GM18868 (cell line): ENCODE measurements around the gene ANKDD1B.

Source experiments
- ATAC-seq: cut with Tn5 transposase; IDR thresholded peaks from one replicate; pipeline ENCODE4 v1.9.1; 2021; ENCODE audit warnings: mild to moderate bottlenecking, moderate library complexity; ENCODE audit not compliant: unreplicated experiment

Gene ANKDD1B

DNA sequence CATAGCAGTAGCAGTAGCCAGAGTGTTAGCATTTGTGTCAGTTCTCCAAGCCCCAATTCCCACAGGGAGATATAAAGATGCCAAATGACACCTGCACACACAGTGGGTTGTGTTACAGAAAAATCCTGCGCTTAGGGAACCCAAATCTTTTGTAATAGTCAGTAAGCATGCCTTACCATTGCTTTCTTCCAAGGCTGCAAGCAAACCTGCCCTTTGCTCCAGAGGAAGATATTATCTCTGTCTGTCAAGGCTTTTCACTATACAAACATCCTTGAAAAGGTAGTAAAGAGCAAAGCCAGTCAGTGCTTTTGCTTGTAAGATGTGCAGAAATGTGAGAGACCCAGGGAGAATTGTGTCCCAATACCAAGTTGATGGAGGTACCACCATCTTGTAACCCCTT lies 2.9 kb downstream of the ANKDD1B start:
- ATAC-seq, result no peak

DNA sequence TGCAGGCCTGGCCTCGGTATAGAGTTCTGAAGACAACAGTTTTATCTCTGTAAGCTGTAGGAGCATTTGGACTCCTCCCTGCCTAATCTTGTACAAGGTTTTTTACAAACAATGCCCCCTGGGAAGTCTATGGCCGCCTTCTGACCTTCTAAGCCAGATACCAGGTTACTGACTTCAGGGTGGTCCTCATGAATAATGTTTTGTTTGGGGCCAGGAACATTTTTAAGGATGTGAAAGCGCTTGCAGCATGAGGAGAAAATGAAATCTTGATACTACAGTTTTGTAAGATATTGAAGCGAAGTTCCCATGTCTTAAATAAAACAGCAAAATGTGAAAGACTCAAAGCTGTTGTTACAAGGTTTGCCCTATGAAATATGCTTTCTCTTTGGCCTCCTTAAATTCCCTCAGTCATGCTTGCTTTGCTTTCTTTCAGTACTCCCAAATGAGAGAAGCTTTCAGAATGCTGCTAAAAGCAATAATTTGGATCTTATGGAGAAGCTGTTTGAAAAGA lies 5.2 kb downstream of the ANKDD1B start:
- ATAC-seq, result no peak

DNA sequence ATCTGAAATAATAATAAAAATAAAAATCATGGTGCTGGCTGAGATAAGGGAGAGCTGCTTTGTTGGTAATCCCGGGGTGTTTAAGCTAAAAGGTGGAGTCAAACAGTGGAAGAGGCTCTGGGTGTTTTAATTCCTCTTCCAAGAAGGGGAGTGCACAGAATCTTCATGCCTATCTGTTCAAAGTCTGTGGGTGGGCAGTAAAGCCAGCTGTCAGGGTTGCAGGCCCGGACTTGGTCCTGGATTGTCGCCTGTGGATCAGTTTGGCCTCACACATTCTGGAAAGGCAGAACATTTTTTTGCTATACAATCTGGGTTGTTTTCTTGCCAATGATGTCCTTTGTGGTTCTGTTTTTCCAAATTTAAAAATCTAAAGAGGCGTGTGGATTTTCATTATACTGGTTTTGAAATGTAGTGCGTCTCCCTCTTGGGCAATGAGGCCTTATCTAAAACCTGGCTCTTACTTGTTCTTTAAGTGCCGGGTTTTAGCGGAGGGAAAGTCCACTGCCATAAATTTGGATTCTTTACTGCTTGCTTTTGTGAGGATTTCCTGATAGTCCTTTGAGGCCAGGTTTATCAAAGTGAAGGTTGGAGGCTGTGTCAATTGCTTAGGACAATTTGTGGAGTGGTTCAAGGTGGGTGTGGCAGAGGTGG lies 5.8 kb downstream of the ANKDD1B start:
- no peak for ATAC-seq

DNA sequence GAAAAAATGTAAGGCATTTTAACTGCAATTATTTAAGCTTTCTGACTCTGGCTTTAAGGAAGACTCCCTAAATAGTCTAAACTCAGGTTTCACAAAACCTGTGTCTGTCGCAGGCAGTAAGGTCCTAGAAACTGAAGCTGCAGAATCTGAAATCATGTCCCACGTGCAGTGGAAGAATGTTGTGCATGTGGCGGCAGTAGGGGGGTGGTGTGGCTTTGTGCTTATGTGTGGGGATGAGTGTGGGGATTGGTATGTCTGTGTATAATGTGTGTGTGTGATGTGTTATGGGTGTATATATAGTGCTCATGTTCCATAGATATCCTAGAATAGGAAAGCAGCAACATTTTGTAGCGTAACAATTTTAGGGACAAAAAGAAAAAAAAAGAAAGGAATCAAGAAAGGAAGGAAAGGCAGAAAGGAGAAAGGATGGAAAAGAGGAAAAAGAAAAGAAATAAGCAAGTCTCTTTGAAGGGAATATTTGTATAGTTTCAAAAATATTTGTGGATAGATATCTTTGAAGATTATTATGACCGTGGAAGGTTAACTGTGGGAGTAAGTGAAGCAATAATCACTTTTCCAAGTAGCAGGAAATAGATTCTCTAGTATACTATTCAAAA lies 6.6 kb downstream of the ANKDD1B start:
- no peak for ATAC-seq

DNA sequence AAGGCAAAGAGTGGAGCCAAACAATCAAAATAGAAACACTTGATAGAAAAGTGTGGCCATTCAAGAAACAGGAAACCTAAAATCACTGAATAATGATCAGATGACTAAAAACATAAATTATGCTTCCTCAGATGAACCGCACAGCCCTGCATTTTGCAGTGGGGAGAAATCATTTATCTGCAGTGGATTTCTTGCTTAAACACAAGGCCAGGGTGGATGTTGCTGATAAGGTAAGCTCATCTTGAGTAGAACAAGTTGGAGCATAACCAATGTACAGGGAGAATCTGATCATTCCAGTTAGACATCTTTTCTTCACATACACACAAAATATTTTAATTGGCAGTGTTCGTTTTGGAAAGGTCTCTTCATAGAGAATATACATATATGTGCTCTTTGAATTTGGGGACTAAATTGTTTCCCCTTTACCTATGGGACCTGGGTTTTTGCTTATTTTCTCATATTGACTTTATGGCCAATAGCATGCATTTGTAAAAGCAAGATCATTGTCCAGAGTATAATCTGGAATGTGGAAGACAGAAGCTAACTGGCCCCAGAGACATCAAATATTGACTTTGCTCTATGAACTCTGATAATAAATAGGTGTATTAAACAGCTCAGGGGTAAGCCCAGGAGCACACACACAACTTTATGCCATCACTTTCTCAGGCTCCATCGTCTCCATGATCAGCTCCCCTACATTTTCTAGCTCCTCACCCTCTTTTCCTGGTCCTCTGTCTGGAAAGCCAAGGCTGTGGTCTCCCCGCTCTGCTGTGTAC lies 9.1 kb downstream of the ANKDD1B start:
- no peak for ATAC-seq

DNA sequence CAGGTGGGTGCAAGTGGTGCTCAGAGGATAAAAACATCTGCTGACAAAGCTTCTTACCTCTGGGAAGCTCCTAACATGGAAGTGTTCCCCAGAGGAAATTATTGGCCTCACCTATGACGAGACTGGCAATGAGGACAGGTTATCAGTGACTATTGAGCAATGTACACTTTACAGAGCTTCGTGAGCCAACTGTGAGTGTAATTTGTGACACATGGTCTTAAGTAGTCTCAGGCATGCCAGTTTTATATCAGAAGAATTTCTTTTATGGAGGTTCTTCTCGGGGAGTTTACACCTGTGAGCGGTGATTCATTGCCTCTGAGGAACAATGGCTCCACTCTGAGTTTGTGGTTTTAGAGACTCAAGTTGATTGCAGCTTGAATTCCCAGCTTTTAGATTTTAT lies 11.3 kb downstream of the ANKDD1B start:
- no peak for ATAC-seq

DNA sequence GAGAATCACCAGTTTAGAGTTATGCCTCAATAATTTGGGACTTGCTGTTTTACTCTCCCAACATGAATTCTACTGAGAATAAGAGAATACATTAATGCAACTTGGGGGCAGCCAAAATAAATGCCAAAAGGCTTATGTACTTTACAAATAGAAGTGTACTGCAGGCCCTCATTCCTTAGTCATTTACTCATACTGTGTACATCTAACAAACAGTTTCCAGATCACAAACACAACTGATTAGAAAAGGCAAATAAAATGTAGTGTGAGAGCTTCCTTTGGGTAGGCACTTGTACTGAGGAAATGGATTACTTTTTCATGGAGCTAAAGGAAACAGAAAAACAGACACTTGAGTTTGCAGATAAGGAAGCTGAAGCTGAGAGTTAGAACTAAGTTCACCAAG lies 12.6 kb downstream of the ANKDD1B start:
- no peak for ATAC-seq

DNA sequence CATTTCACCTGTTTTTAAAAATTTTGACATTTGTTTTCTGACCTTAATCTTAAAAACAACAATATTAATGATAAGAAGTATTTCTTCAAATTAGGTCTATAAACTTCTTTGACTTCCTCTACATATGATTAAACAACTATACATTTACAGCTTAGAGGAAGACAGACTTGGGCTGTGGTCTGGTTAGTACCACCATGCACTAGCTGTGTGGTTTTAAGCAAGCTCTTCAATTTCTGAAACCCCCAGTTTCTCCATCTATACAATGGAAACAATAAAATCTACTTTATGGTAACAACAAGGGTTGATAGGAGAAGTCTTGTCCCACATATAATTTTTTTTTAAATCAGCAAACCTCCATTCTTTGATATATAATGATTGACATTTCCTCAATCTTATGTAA lies 15.7 kb downstream of the ANKDD1B start:
- no peak for ATAC-seq

DNA sequence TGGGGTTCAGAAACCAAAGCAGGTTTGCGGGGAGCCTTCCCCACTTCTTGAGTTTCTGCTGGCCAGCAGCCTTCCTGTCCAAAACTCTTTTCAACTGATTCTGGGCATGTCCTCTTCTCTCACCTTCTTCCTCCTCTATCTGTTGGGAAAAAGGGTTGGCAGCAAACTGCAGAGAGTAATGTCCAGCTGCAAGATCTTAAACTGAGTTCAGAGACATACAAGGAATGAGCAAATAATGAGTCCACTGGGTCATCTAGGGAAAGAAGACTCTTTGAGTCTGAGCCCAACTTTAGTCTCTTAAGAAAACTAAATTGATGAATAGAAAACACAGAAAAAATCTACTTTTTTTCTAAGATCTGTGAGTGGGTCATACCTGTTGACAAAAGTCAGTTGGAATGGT lies 16.5 kb downstream of the ANKDD1B start:
- ATAC-seq, result no peak

DNA sequence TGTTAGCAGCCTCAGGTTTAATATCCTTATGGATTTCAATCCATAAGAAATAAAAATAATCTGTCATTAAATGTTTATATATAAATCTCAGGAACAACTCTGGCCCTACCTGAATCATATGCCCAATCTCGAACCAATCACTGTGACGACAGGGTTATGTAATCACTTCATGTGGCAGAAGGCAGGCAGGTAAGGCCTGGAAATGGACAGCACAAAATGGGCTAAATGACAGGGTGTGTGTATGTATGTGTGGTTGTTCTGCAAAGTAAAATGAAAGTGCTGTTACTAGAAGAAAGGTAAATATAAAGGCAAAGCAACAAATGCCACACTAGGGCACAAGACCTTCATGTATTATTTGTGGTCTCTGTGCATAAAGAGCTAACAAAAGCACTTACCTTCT lies 19.6 kb downstream of the ANKDD1B start:
- ATAC-seq, result no peak

DNA sequence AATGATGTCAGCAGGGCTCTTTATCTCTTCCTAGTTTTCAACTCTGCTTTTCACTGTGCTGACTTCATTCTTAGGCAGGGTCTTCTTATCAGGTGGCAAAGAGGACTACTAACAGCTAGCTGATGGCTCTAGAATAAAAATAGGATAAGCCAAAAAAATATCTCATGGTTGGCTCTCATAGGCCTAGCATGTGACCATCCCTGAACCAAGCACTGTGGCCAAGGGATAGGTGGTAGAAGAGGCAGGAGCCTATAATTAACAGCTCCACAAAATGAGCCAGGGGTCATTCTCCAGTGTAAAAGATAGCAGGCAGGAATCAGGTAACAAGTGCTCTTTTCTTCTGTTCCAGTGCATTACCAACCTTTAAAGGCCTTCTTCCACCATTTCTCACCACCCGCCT lies 21.1 kb downstream of the ANKDD1B start:
- ATAC-seq, result no peak

DNA sequence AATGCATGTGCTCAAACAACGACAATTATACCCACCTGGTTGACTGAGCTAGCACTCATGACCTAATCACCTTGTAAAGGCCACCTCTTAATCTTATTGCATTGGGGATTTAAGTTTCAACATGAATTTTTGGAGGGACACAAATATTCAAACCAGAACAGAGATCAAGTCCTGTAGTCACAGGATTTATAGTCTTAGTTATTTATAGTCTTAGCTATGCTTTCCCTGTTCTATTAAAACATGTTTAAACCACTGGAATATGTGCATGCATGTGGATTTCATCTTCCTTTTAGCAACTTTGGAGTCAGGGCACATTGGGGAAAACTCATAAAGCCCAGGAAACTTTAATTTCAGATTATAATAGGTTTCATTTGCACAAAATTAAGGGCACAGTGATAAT lies 26.7 kb downstream of the ANKDD1B start:
- no peak for ATAC-seq

DNA sequence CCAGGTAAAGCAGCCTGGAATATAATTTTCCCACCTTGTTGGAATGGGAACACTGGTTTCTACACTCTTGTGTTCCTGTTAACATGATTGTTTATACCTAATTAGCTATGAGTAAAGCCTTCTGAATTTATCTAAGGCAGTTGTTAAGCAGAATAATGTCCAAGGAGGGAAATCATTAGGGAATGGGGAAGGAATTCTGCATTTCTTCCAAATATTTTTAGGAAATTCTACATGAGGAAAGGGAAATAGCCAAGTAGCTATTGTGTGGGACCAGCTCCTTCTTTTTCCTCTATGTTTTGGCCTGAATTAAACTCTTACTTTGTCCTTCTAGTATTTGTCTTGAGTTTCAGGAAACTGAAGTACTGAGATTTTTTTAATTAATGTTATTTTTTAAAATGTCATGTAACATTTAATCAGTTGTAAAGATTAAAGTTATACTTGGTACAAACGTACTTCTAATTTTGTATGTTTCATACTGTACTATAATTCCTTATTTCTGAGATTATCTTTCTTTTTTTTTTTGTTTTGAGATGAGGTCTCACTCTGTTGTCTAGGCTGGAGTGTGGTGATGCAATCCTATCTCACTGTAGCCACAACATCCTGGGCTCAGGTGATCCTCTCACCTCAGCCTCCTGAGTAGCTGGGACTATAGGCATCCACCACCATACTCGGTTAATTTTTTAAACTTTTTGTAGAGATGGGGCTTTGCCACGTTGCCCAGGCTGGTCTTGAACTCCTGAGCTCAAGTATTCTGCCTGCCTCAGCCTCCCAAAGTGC lies 28.5 kb downstream of the ANKDD1B start:
- no peak for ATAC-seq

DNA sequence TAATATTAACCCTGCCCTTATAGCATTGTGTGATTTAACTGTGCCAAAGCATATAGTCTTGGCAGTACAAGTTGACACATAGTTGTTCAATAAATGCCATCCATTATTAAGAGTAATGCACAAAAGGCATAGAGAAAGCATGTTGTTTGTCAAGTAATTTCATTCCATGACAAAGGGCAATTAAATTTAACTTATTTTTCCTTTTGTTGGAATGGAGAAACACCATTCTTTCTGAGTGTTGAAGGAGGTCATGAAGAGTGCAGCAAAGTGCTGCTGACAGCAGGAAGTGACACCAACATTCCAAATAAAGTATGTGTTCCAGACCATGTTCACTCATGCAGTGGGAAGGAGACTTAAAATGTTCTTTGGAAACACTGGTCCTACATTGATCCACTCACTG lies 29.1 kb downstream of the ANKDD1B start:
- no peak for ATAC-seq

DNA sequence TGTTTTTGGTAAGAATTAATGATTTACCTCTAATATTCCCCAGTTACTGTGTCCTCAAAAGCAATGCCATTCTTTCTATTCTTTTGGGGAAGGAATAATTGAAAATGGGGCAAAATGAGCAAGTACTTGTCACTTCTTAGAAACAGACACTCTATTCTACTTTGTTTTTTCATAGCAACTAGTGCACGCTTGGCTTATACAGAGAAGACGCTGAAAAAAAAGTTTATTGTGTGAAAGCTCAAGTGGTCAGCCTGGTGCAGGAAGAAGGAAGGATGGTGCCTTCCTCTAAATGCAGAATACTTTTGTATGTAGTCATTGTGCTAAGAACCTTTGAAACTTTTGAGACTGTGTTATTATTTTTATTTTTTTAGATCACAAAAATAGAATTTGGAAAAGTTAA lies 29.6 kb downstream of the ANKDD1B start:
- ATAC-seq, result no peak

DNA sequence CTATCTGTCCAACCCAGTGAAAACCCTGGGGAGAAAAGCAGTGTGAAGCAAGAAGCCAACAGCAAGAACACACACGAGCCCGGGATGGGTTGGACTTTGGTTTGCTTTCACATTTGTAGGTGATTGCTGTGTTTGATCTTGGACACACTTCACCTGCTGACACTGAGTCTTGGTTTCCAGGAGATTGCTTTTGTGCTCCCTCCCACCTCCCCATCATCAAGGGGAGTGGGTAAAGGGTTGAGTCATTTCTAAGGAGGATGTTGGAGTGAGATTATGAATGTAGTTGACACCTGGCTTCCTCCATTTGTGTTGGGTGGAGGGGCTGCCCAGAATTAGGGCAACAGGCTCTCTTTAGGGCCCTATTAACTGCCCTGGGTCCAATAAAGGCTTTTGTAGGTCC lies 37.5 kb downstream of the ANKDD1B start:
- ATAC-seq, result peak; percentile 52

DNA sequence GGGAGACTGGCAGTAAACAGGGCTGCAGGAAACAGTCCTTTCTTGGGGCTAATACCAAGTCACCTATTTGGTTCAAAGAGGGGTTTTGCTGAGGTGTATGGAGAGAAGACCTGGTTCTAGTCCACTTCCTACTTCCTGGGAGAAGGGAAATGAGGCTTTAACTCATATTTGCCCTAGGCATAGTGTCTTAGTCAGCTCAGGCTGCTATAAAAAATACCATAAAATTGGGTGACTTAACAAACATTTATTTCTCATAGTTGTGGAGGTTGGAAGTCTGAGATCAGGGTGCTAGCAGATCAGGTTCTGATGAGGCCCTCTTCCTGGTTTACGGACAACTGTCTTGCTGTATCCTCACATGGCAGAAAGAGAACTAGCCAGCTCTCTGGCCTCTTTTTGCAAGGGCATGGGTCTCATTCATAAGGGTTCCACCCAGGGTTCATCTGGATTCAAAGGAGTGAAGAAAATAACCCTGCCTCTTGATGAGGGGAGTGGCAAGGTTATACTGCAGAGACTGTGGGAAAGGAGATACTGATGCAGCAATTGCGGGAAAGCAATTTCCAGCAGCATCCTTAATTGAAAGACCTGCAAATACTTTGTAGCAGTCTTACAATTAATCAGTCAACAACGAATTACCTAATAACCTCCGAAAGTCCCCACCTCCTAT lies 40.5 kb downstream of the ANKDD1B start:
- ATAC-seq, result no peak

DNA sequence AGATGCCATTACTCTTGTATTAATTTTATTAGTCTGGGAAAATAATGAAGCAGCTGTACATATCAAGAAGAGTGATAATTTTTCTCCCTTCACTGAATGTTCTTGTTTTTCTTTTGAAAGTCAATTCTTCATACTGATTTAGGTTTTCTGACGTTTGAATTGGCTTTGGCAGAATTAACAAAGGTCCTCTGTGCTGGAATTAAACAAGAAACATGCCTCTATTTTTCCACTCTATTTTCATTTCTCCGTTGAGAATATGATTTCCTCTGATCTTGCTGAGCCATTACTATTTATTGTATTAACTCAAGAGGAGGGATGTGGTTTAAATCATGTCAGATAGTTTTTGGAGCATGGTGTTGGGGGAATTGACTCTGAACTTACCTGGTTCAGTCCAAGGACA lies 42.3 kb downstream of the ANKDD1B start:
- ATAC-seq, result no peak

DNA sequence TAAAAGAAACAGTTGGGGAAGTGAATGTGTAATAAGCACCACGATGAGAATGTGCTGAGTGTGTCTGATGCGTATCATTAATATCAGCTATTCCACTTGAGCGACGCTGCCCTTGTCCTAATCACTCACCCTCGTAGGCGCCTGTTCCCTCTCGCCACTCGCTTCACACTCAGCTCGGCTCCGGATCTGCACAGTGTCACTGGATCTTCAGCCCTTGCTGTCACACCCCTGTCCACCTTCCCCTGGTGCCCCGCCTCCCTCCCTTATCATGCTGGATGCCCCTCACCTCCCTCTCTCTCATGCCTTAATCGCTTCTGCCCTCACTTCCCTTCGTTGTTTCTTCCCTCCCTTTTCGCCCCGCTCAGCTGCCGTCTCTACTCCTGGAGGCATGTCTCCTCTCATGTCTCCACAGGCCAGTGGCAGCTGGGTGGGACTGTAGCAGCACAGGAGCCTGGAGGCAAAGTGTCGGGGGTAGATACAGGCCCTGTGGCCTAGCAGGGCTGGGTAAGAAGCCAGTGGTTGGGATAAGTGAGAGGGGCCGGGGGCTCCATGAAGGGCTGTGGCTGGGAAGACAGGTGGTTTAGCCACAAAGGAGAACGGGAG lies 43.5 kb downstream of the ANKDD1B start:
- ATAC-seq, result no peak

DNA sequence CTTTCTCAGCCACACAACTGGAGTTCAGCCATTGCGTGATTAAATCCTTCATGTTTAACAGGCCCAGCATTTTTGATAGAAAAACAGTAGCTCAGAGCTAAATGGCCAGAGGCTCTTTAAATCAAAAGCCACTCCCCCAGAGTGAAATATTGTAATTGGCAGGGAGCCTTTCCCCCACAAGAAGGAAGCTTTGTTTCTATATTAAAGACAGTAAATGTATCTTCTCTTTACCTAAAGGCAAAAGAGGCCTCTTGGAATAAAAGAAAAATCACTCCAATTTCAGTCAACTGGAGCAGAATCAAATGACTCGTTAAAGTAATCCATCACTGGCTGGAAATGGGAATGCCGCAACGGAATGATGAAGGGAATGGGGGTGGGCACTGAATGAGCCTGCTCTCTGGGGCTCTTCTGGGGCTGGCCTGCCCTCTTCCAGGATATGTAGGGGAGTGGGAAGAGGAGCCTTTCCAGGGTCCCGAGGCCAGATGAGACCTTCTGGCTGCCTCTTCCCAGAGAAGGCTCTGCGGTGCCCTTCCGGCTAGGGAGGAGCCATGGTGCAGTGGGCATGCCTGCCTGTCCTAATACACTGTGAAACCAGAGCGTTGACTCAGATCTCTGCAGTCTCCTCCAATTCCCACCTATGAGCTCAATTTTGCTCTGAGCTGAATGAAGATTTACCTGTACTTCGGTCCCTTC lies 45.2 kb downstream of the ANKDD1B start:
- no peak for ATAC-seq
